Lower leg skin (tissue), 3 donors: ENCODE results near the gene ARHGAP27.

Source experiments
- CTCF ChIP-seq, 3 donors: fragments of 450-650 bp; IDR thresholded peaks; one replicate each; pipeline ENCODE4 v1.5.1; 2016; ENCODE audit warnings: antibody characterized with exemption in 3 of 3, mild to moderate bottlenecking in 3 of 3, moderate library complexity in 2 of 3
- POLR2A ChIP-seq, 2 donors: fragments of 450-650 bp; IDR thresholded peaks; one replicate each; pipeline ENCODE4 v1.6.1; 2016 to 2017; ENCODE audit warnings: antibody characterized with exemption in 2 of 2, mild to moderate bottlenecking in 1 of 2, moderate library complexity in 1 of 2

GRCh38 chr17:45346216-45347015 is 86.3 kb downstream of the ARHGAP27 start:
- TF ChIP-seq POLR2A (IDR thresholded peaks at IDR 0.05) (no peak), CTCF (IDR thresholded peaks at IDR 0.05) (no peak)
